ENCODE data around the gene DCXR. TPM values are rescaled to one million over a fixed set of nuclear protein-coding genes. Genes with fewer than 3 reads are reported as not detected.
A peak's percentile ranks its signal among the peaks of the same experiment; 100 is the strongest.

The DCXR gene
- total and polyA plus RNA-seq, 2 donors (not counting 1 experiment from before 2014, with no cell fraction given) = 63.9 to 143 TPM

DNA sequence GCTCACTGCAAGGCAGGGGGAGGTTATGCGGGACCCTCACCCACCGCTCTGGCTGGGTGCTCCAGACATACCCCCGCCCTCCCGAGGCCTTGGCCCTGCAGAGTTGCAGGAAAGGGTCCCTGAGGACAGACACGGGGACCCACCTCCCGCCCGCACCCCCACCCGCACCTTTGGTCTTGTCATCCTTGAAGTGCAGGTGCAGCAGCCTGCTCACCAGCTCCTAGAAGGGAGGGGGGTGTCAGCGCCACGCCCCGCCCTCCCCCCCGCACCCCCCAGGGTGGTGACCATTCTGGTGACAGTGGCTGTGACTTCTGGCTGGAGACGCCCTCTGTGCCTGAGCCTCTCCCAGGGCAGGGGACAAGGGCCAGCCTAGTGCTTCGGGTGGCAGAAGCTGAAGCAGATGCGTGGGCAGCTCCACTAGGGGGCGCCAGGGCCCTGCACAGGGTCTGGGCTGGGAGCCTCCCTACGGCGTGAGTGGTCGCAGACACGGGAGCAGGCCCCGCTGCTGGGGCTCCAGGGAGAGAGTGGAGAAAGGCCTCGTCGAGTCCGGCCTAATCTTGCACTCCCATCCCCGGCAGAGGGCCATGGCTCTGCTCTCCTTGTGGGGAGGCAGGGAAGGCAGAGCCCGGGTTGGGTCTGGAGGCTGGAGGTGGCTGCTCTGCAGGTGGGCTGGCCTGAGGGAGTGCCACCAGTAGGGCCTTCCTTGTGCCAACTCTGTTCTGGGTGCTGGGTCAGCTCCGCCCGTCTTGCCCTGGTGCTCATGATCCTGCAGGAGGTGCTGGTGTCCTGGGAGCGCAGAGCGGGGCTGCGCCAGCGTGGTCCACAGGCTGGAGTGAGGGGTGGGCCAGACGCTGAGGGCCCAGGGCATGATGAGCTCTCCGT lies 17.6 kb downstream of the DCXR start:
- Mint-ChIP-seq H3K9me3 (ENCODE audit: insufficient read depth) (no peaks in the 10 kb centered on the region), H3K27me3 (no peaks in the 10 kb centered on the region), H3K4me3 (peak overlapping the region; percentile 23), H3K4me1 (peaks cover 15% of the 10 kb centered on the region), H3K27ac (no peak overlapping the region)
- H3K27ac ChIP-seq (ENCODE audit: low read length in 2 of 2) = no peak overlapping the region
- WGBS (ENCODE audit: insufficient coverage) = 79% methylated on average over 26 of the region's 34 CpGs
- peaks cover 14 to 33% of the 10 kb centered on the region in 2 donors for H3K4me1 ChIP-seq (ENCODE audit: control insufficient read depth in 2 of 2, insufficient read depth in 2 of 2, low read length in 2 of 2)
- H3K36me3 ChIP-seq (replicated peaks in 1 of 2; ENCODE audit: control extremely low read depth in 1 of 2, control insufficient read depth in 1 of 2, extremely low read depth in 1 of 2, insufficient read depth in 2 of 2, low read length in 1 of 2) = peaks cover 0 to 3% of the 10 kb centered on the region in 2 experiments
- H3K4me3 ChIP-seq (ENCODE audit: control extremely low read depth in 1 of 5, extremely low read depth in 1 of 5, insufficient read depth in 1 of 5, low read depth in 2 of 5, low read length in 4 of 5) = no peak overlapping the region
- H3K9ac ChIP-seq (ENCODE audit: low read length) = no peak overlapping the region
- H4K20me1 ChIP-seq (ENCODE audit: control insufficient read depth, insufficient read depth, low read length, poor library complexity, severe bottlenecking) = peaks cover 25% of the 10 kb centered on the region
- no peaks in the 10 kb centered on the region for H3K9me3 ChIP-seq (ENCODE audit: control extremely low read depth in 1 of 3, control insufficient read depth in 2 of 3, insufficient read depth in 1 of 3, low read length in 2 of 3)
- no peak overlapping the region for H3K4me2 ChIP-seq (replicated peaks; ENCODE audit: low read depth, low read length, poor library complexity, severe bottlenecking)
- intact Hi-C loops (cut with micrococcal nuclease) = no loop called here
- ATAC-seq (ENCODE audit: low read depth) (no peak), DNase-seq (peak; percentile 68)
- no peak overlapping the region for H2AFZ ChIP-seq (ENCODE audit: insufficient read depth, low read depth, low read length, poor library complexity, severe bottlenecking)
- CTCF ChIA-PET = interaction anchor here (0.6 to 7.2 kb wide), 12 partner anchors 10 to 281 kb away, joined by 3 to 91 read pairs (median 4); partner anchors contain the start of genes ASPSCR1, DCXR and MAFG
- POLR2A ChIA-PET = interaction anchor here (0.7 kb wide), 1 partner anchor 36 kb away, joined by 8 read pairs; no protein-coding TSS in a partner anchor
- peaks cover 22% of the 10 kb centered on the region for H3K79me2 ChIP-seq (ENCODE audit: control insufficient read depth, insufficient read depth, low read length)
- peaks cover 0 to 6% (median 0%) of the 10 kb centered on the region in 4 experiments for H3K27me3 ChIP-seq (replicated peaks in 1 of 4; ENCODE audit: control extremely low read depth in 1 of 4, control insufficient read depth in 3 of 4, insufficient read depth in 4 of 4, low read length in 3 of 4)
- TF ChIP-seq, protein P1, sequence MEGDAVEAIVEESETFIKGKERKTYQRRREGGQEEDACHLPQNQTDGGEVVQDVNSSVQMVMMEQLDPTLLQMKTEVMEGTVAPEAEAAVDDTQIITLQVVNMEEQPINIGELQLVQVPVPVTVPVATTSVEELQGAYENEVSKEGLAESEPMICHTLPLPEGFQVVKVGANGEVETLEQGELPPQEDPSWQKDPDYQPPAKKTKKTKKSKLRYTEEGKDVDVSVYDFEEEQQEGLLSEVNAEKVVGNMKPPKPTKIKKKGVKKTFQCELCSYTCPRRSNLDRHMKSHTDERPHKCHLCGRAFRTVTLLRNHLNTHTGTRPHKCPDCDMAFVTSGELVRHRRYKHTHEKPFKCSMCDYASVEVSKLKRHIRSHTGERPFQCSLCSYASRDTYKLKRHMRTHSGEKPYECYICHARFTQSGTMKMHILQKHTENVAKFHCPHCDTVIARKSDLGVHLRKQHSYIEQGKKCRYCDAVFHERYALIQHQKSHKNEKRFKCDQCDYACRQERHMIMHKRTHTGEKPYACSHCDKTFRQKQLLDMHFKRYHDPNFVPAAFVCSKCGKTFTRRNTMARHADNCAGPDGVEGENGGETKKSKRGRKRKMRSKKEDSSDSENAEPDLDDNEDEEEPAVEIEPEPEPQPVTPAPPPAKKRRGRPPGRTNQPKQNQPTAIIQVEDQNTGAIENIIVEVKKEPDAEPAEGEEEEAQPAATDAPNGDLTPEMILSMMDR (IDR thresholded peaks at IDR 0.05) = peak; percentile 65
- no peak for TF ChIP-seq EZH2 (IDR thresholded peaks at IDR 0.05; ENCODE audit: borderline replicate concordance, insufficient read depth, low read depth, low read length, poor library complexity, severe bottlenecking)

Measured in B cell (primary cell).